HEK293 (cell line): ENCODE results near the gene HSDL2.

Source experiments
- CTCF ChIA-PET: fragments of 350-600 bp; formaldehyde crosslinking; extraction: SDS; loops from one replicate; lab custom pipeline; 2021; ENCODE audit warnings: antibody characterized with exemption; lab: Yijun Ruan, JAX
- POLR2A ChIA-PET: fragments of 300-600 bp; formaldehyde crosslinking; extraction: SDS; loops from one replicate; lab custom pipeline; 2020; ENCODE audit warnings: antibody characterized with exemption, inconsistent platforms; lab: Yijun Ruan, JAX
- H3K27ac ChIP-seq: fragments of 200-500 bp; sonication (Bioruptor generic); 2 replicates; pipeline ENCODE4 v1.5.1; 2014; ENCODE audit warnings: low read depth, low read length, control low read depth, inconsistent platforms; ENCODE audit errors: extremely low read depth
- H3K36me3 ChIP-seq, 2 experiments: fragments of 200-500 bp in 1 of 2; sonication (Bioruptor generic) in 1 of 2; 1 replicate in 1 of 2; 2 replicates in 1 of 2; pipeline ENCODE4 v1.5.1; 2014 to 2017; ENCODE audit warnings: inconsistent platforms in 2 of 2, low read length in 2 of 2; ENCODE audit not compliant: control insufficient read depth in 2 of 2, insufficient read depth in 1 of 2
- H3K4me1 ChIP-seq: fragments of 200-500 bp; sonication (Bioruptor generic); 2 replicates; pipeline ENCODE4 v1.5.1; 2014; ENCODE audit warnings: mild to moderate bottlenecking, low read length, inconsistent platforms; ENCODE audit not compliant: control insufficient read depth, insufficient read depth
- H3K4me3 ChIP-seq: 2 replicates; pipeline ENCODE4 v1.5.1; 2011; ENCODE audit warnings: low read depth, mild to moderate bottlenecking, control low read depth, low read length, moderate library complexity
- H3K9me3 ChIP-seq: fragments of 200-500 bp; sonication (Bioruptor generic); 2 replicates; pipeline ENCODE4 v1.5.1; 2014; ENCODE audit warnings: low read depth, low read length, inconsistent platforms; ENCODE audit not compliant: control insufficient read depth, insufficient read depth
- GLIS1 ChIP-seq: fragments of 450-650 bp; formaldehyde crosslinking; IDR thresholded peaks from 2 replicates; pipeline ENCODE4 v1.5.1; 2016; ENCODE audit warnings: missing biosample characterization, missing genetic modification characterization
- SP2 ChIP-seq: fragments of 450-650 bp; formaldehyde crosslinking; IDR thresholded peaks from 2 replicates; pipeline ENCODE4 v1.5.1; 2016; ENCODE audit warnings: missing biosample characterization, missing genetic modification characterization
- ZNF10 ChIP-seq: fragments of 450-650 bp; formaldehyde crosslinking; IDR thresholded peaks from 2 replicates; pipeline ENCODE4 v1.5.1; 2017; ENCODE audit warnings: missing biosample characterization, missing genetic modification characterization
- ZNF140 ChIP-seq: fragments of 450-650 bp; formaldehyde crosslinking; IDR thresholded peaks from 2 replicates; pipeline ENCODE4 v1.5.1; 2016; ENCODE audit warnings: missing biosample characterization, missing genetic modification characterization
- ZNF155 ChIP-seq: fragments of 450-650 bp; formaldehyde crosslinking; IDR thresholded peaks from 2 replicates; pipeline ENCODE4 v1.5.1; 2016; ENCODE audit warnings: missing biosample characterization, missing genetic modification characterization
- ZNF292 ChIP-seq: fragments of 450-650 bp; formaldehyde crosslinking; IDR thresholded peaks from 2 replicates; pipeline ENCODE4 v1.5.1; 2016; ENCODE audit warnings: low read depth, missing biosample characterization, missing genetic modification characterization, borderline replicate concordance
- ZNF324 ChIP-seq: fragments of 450-650 bp; formaldehyde crosslinking; IDR thresholded peaks from 2 replicates; pipeline ENCODE4 v1.5.1; 2016; ENCODE audit warnings: missing biosample characterization, missing genetic modification characterization
- ZNF560 ChIP-seq: fragments of 450-650 bp; formaldehyde crosslinking; IDR thresholded peaks from 2 replicates; pipeline ENCODE4 v1.5.1; 2017; ENCODE audit warnings: missing biosample characterization, missing genetic modification characterization, borderline replicate concordance
- ZNF624 ChIP-seq: fragments of 450-650 bp; formaldehyde crosslinking; IDR thresholded peaks from 2 replicates; pipeline ENCODE4 v1.5.1; 2017; ENCODE audit warnings: missing biosample characterization, missing genetic modification characterization
- ZNF76 ChIP-seq: fragments of 450-650 bp; formaldehyde crosslinking; IDR thresholded peaks from 2 replicates; pipeline ENCODE4; 2016; ENCODE audit warnings: low read depth, missing biosample characterization, missing genetic modification characterization, borderline replicate concordance
- ZNF785 ChIP-seq: fragments of 450-650 bp; formaldehyde crosslinking; IDR thresholded peaks from 2 replicates; pipeline ENCODE4 v1.5.1; 2016; ENCODE audit warnings: missing biosample characterization, missing genetic modification characterization
- ZSCAN30 ChIP-seq: fragments of 450-650 bp; IDR thresholded peaks from 2 replicates; pipeline ENCODE4 v1.5.1; 2018; ENCODE audit warnings: missing biosample characterization, mild to moderate bottlenecking, missing genetic modification characterization, moderate library complexity
- TF ChIP-seq, protein P1 (sequence below): fragments of 450-650 bp; formaldehyde crosslinking; IDR thresholded peaks from 2 replicates; pipeline ENCODE4 v1.5.1; 2016; ENCODE audit warnings: missing biosample characterization, missing genetic modification characterization
- TF ChIP-seq, protein P2 (sequence below): fragments of 450-650 bp; formaldehyde crosslinking; IDR thresholded peaks from 2 replicates; pipeline ENCODE4 v1.5.1; 2016; ENCODE audit warnings: missing biosample characterization, missing genetic modification characterization
- TF ChIP-seq, protein P3 (sequence below): fragments of 450-650 bp; formaldehyde crosslinking; IDR thresholded peaks from 2 replicates; pipeline ENCODE4 v1.5.1; 2016; ENCODE audit warnings: missing biosample characterization, missing genetic modification characterization
- TF ChIP-seq, protein P4 (sequence below): fragments of 450-650 bp; formaldehyde crosslinking; IDR thresholded peaks from 2 replicates; pipeline ENCODE4 v1.5.1; 2016; ENCODE audit warnings: missing biosample characterization, missing genetic modification characterization
- TF ChIP-seq, protein P5 (sequence below): fragments of 450-650 bp; IDR thresholded peaks from 2 replicates; pipeline ENCODE4 v1.5.1; 2018; ENCODE audit warnings: missing biosample characterization, missing genetic modification characterization

HSDL2 gene

DNA sequence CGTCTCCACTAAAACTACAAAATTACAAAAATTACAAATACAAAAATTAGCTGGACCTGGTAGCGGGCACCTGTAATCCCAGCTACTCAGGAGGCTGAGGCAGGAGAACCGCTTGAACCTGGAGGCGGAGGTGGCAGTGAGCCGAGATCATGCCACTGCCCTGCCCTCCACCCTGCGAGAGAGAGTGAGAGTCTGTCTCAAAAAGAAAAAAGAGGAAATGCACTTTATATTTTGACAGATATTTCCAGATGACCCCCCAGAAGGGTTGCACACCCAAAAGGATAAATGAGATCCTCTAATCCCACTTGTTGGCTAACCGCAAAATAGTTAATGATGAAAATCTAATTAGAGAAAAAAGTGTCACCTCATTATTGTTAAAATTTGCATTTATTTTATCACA lies 2.2 kb downstream of the HSDL2 start:
- POLR2A ChIA-PET = no interaction called here
- Histone ChIP-seq H3K4me1 (no peaks in the 10 kb centered on the region), H3K27ac (no peak overlapping the region), H3K4me3 (no peak overlapping the region), H3K36me3 (no peaks in the 10 kb centered on the region), H3K9me3 (no peaks in the 10 kb centered on the region)
- CTCF ChIA-PET = no interaction called here
- TF ChIP-seq ZNF292 (tag by site-specific recombination) (no peak), ZNF624 (no peak), ZNF140 (no peak), ZNF155 (tag by site-specific recombination) (no peak), ZNF560 (no peak)
- TF ChIP-seq, protein P1, sequence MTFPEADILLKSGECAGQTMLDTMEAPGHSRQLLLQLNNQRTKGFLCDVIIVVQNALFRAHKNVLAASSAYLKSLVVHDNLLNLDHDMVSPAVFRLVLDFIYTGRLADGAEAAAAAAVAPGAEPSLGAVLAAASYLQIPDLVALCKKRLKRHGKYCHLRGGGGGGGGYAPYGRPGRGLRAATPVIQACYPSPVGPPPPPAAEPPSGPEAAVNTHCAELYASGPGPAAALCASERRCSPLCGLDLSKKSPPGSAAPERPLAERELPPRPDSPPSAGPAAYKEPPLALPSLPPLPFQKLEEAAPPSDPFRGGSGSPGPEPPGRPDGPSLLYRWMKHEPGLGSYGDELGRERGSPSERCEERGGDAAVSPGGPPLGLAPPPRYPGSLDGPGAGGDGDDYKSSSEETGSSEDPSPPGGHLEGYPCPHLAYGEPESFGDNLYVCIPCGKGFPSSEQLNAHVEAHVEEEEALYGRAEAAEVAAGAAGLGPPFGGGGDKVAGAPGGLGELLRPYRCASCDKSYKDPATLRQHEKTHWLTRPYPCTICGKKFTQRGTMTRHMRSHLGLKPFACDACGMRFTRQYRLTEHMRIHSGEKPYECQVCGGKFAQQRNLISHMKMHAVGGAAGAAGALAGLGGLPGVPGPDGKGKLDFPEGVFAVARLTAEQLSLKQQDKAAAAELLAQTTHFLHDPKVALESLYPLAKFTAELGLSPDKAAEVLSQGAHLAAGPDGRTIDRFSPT = no peak
- TF ChIP-seq, protein P2, sequence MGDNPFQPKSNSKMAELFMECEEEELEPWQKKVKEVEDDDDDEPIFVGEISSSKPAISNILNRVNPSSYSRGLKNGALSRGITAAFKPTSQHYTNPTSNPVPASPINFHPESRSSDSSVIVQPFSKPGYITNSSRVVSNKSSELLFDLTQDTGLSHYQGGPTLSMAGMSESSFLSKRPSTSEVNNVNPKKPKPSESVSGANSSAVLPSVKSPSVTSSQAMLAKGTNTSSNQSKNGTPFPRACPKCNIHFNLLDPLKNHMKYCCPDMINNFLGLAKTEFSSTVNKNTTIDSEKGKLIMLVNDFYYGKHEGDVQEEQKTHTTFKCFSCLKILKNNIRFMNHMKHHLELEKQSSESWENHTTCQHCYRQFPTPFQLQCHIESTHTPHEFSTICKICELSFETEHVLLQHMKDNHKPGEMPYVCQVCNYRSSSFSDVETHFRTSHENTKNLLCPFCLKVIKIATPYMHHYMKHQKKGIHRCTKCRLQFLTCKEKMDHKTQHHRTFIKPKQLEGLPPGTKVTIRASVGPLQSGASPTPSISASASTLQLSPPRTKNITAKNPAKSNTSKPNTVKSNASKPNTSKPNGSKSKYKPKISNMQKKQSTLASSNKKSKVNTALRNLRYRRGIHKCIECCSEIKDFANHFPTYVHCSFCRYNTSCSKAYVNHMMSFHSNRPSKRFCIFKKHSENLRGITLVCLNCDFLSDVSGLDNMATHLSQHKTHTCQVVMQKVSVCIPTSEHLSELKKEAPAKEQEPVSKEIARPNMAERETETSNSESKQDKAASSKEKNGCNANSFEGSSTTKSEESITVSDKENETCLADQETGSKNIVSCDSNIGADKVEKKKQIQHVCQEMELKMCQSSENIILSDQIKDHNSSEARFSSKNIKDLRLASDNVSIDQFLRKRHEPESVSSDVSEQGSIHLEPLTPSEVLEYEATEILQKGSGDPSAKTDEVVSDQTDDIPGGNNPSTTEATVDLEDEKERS (tag by site-specific recombination) = no peak

DNA sequence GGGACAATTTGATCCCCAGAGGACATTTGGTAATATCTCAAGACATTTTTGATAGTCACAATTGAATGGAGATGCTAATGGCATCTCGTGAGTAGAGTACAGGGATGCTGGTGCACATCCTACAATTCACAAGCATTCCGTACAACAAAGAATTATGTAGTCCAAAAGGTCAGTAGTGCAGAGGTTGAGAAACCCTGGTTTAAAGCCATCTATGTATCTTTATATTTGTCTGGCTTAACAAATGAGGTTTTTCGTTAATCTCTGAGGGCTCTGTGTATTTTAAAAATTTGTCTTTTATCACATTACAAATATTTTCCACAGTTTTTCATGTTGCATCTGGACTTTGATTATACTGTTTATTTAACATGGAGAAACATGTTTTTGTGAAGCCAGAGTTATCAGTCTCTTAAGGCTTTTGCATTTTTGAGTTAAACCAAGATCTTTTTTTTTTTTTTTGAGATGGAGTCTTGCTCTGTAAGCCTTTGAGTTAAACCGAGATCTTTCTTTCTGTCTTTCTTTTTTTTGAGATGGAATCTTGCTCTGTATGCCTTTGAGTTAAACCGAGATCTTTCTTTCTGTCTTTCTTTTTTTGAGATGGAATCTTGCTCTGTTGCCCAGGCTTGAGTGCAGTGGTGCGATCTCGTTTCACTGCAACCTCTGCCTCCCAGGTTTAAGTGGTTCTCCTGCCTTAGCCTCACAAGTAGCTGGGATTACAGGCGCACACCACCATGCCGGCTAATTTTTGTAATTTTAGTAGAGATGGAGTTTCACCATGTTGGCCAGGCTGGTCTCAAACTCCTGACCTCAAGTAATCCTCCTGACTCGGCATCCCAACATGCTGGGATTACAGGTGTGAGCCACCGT lies 2.8 kb downstream of the HSDL2 start:
- ChIA-PET CTCF (no interaction called here), POLR2A (no interaction called here)
- no peaks in the 10 kb centered on the region for H3K4me1 ChIP-seq
- no peak overlapping the region for H3K27ac ChIP-seq
- TF ChIP-seq, protein P3, sequence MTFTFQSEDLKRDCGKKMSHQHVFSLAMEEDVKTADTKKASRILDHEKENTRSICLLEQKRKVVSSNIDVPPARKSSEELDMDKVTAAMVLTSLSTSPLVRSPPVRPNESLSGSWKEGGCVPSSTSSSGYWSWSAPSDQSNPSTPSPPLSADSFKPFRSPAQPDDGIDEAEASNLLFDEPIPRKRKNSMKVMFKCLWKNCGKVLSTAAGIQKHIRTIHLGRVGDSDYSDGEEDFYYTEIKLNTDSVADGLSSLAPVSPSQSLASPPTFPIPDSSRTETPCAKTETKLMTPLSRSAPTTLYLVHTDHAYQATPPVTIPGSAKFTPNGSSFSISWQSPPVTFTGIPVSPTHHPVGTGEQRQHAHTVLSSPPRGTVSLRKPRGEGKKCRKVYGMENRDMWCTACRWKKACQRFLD = no peak
- no peak for TF ChIP-seq SP2
- TF ChIP-seq ZNF76 (tag by site-specific recombination) = no peak
- TF ChIP-seq, protein P4, sequence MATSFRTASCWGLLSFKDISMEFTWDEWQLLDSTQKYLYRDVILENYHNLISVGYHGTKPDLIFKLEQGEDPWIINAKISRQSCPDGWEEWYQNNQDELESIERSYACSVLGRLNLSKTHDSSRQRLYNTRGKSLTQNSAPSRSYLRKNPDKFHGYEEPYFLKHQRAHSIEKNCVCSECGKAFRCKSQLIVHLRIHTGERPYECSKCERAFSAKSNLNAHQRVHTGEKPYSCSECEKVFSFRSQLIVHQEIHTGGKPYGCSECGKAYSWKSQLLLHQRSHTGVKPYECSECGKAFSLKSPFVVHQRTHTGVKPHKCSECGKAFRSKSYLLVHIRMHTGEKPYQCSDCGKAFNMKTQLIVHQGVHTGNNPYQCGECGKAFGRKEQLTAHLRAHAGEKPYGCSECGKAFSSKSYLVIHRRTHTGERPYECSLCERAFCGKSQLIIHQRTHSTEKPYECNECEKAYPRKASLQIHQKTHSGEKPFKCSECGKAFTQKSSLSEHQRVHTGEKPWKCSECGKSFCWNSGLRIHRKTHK = no peak
- TF ChIP-seq, protein P5, sequence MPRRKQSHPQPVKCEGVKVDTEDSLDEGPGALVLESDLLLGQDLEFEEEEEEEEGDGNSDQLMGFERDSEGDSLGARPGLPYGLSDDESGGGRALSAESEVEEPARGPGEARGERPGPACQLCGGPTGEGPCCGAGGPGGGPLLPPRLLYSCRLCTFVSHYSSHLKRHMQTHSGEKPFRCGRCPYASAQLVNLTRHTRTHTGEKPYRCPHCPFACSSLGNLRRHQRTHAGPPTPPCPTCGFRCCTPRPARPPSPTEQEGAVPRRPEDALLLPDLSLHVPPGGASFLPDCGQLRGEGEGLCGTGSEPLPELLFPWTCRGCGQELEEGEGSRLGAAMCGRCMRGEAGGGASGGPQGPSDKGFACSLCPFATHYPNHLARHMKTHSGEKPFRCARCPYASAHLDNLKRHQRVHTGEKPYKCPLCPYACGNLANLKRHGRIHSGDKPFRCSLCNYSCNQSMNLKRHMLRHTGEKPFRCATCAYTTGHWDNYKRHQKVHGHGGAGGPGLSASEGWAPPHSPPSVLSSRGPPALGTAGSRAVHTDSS (tag by site-specific recombination) = no peak
- no peak for TF ChIP-seq ZNF324 (tag by site-specific recombination)
- no peak for TF ChIP-seq ZNF785 (tag by site-specific recombination)
- no peak for TF ChIP-seq GLIS1
- no peak for TF ChIP-seq ZNF10 (tag by site-specific recombination)
- no peak for TF ChIP-seq ZSCAN30 (tag by site-specific recombination)
- H3K4me3 ChIP-seq = no peak overlapping the region
- peaks cover 0 to 2% of the 10 kb centered on the region in 2 experiments; a peak in 1 of 3 replicates for H3K36me3 ChIP-seq
- H3K9me3 ChIP-seq = no peaks in the 10 kb centered on the region
